Natural killer cell (primary cell): ENCODE data around the gene SYNE3. TPM values are rescaled to one million over a fixed set of nuclear protein-coding genes. Genes with fewer than 3 reads are reported as not detected.

Experiments used
- ATAC-seq, 3 donors: fragments of 150-1000 bp in 2 of 3; fragments of 200-7000 bp in 1 of 3; cut with Tn5 transposase; 1 replicate in 1 of 3; 2 replicates in 2 of 3; pipeline ENCODE4 v1.10.0; 2021; ENCODE audit warnings: mild to moderate bottlenecking in 2 of 3, moderate library complexity in 2 of 3
- DNase-seq, 2 donors: peaks; one replicate each; pipeline versions ENCODE4 v3.0.0 to v3.0.0-alpha.2; 2013 to 2021; ENCODE audit warnings: mixed read lengths in 1 of 2
- H3K27ac ChIP-seq: one replicate; pipeline ENCODE4 v1.5.1; 2013; ENCODE audit warnings: mild to moderate bottlenecking, low read length
- H3K27me3 ChIP-seq: one replicate; pipeline ENCODE4 v1.6.1; 2013; ENCODE audit warnings: low read length; ENCODE audit not compliant: control insufficient read depth, insufficient read depth
- H3K36me3 ChIP-seq: one replicate; pipeline ENCODE4 v1.6.1; 2013; ENCODE audit warnings: low read length; ENCODE audit not compliant: control insufficient read depth, insufficient read depth
- H3K4me1 ChIP-seq: one replicate; pipeline ENCODE4 v1.6.1; 2013; ENCODE audit warnings: low read length; ENCODE audit not compliant: control insufficient read depth, insufficient read depth
- H3K4me3 ChIP-seq: one replicate; pipeline ENCODE4 v1.5.1; 2013; ENCODE audit warnings: low read length
- H3K9me3 ChIP-seq: one replicate; pipeline ENCODE4 v1.6.1; 2013; ENCODE audit warnings: low read length; ENCODE audit not compliant: control insufficient read depth, insufficient read depth
- H3K27ac Mint-ChIP-seq, 2 donors: one replicate each; pipeline ENCODE4 v1.8.0; 2022; ENCODE audit warnings: mild to moderate bottlenecking in 2 of 2, mixed read lengths in 2 of 2, moderate library complexity in 1 of 2
- H3K27me3 Mint-ChIP-seq, 2 donors: one replicate each; pipeline ENCODE4 v1.8.0; 2022; ENCODE audit warnings: low read depth in 2 of 2, mixed read lengths in 2 of 2
- H3K36me3 Mint-ChIP-seq: one replicate; pipeline ENCODE4 v1.8.0; 2022; ENCODE audit warnings: mixed read lengths
- H3K4me1 Mint-ChIP-seq, 2 donors: one replicate each; pipeline ENCODE4 v1.8.0; 2022; ENCODE audit warnings: mixed read lengths in 2 of 2
- H3K4me3 Mint-ChIP-seq: one replicate; pipeline ENCODE4 v1.8.0; 2022; ENCODE audit warnings: mild to moderate bottlenecking, moderate library complexity, mixed read lengths
- H3K9me3 Mint-ChIP-seq, 2 donors: one replicate each; pipeline ENCODE4 v1.8.0; 2022; ENCODE audit warnings: mixed read lengths in 2 of 2
- CTCF ChIP-seq: fragments of 200-600 bp; IDR thresholded peaks from one replicate; pipeline ENCODE4 v1.8.0; 2022; ENCODE audit warnings: antibody characterized with exemption
- WGBS: methylation state at CpG from one replicate; pipeline ENCODE4 v1.1.7; 2013; ENCODE audit warnings: missing lambda C conversion rate; ENCODE audit not compliant: insufficient coverage; 5-methylcytosine and 5-hydroxymethylcytosine counted together
- intact Hi-C: fragments of 100-400 bp; cut with micrococcal nuclease; formaldehyde crosslinking; loops from one replicate; pipeline ENCODE4 v1.14.2; 2022
- total RNA-seq, 4 donors: library from RNA; stranded (reverse); fragments of 120-200 nt in 1 of 4; gene quantifications; one replicate each; pipeline versions ENCODE4 v1.2.3 to v1.2.4, GENCODE V29; 2013 to 2022

SYNE3 gene
- total RNA-seq, 3 donors from 2014 or later (not counting 1 experiment from before 2014, with no cell fraction given) = 10.6 to 17.3 (median 15.4) TPM

- Mint-ChIP-seq H3K9me3 (no peaks in the 10 kb centered on the region), H3K27ac (peak overlapping the region; percentile 49 to 82), H3K36me3 (no peaks in the 10 kb centered on the region), H3K4me3 (no peak overlapping the region), H3K4me1 (peaks cover 31 to 40% of the 10 kb centered on the region in 2 donors), H3K27me3 (no peaks in the 10 kb centered on the region)
- Histone ChIP-seq H3K27me3 (no peaks in the 10 kb centered on the region), H3K4me3 (no peak overlapping the region), H3K36me3 (no peaks in the 10 kb centered on the region), H3K9me3 (no peaks in the 10 kb centered on the region), H3K4me1 (peaks cover 36% of the 10 kb centered on the region), H3K27ac (peak overlapping the region; percentile 82)
- WGBS = 69% methylated on average over 4 of the region's 4 CpGs
- peak in 2 of 3 donors; percentile 59 to 64 for ATAC-seq
- intact Hi-C loops = no loop called here
- no peak for TF ChIP-seq CTCF
- no peak for DNase-seq
These were observed 22.0 kb downstream of the SYNE3 start for GRCh38 chr14:95494456-95494855.

GRCh38 chr14:95493976-95494375, 22.5 kb downstream of the SYNE3 start:
- Histone ChIP-seq H3K36me3 (no peaks in the 10 kb centered on the region), H3K4me3 (no peak overlapping the region), H3K9me3 (no peaks in the 10 kb centered on the region), H3K4me1 (peaks cover 36% of the 10 kb centered on the region), H3K27ac (no peak overlapping the region), H3K27me3 (no peaks in the 10 kb centered on the region)
- H3K9me3 Mint-ChIP-seq = no peaks in the 10 kb centered on the region
- H3K4me3 Mint-ChIP-seq = no peak overlapping the region
- peaks cover 31 to 40% of the 10 kb centered on the region in 2 donors for H3K4me1 Mint-ChIP-seq
- peak overlapping the region in 1 of 2 donors; percentile 49 for H3K27ac Mint-ChIP-seq
- 97% methylated on average over 3 of the region's 4 CpGs for WGBS
- DNase-seq (no peak), ATAC-seq (no peak)
- intact Hi-C loops = no loop called here
- no peaks in the 10 kb centered on the region for H3K36me3 Mint-ChIP-seq
- no peak for TF ChIP-seq CTCF
- no peaks in the 10 kb centered on the region for H3K27me3 Mint-ChIP-seq

DNA sequence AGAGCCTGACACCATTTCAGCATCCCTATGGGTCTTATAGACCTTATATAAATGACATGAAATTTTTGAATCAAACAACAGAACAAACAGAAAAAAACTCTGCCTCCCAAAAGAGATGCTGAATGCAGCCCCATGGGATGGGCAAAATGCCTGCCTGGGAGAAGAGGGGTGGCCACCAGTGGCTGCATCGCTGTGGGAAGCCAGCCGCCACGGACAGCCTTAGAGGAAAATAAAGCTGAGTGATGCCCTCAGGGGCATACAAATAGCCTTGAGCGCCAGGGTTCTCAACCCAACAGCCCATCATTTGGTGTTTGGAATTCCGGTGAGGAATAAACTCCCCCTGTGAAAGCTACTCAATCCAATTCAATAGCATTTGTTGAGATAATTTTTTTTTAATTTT, 22.9 kb downstream of the SYNE3 start:
- Histone ChIP-seq H3K4me3 (no peak overlapping the region), H3K36me3 (no peaks in the 10 kb centered on the region), H3K4me1 (peaks cover 36% of the 10 kb centered on the region), H3K9me3 (no peaks in the 10 kb centered on the region), H3K27me3 (no peaks in the 10 kb centered on the region), H3K27ac (no peak overlapping the region)
- Mint-ChIP-seq H3K36me3 (no peaks in the 10 kb centered on the region), H3K4me3 (no peak overlapping the region), H3K27me3 (no peaks in the 10 kb centered on the region), H3K4me1 (peaks cover 31 to 40% of the 10 kb centered on the region in 2 donors), H3K9me3 (no peaks in the 10 kb centered on the region), H3K27ac (no peak overlapping the region)
- WGBS = 100% methylated on average over 5 of the region's 5 CpGs
- DNase-seq = no peak
- TF ChIP-seq CTCF = no peak
- intact Hi-C loops = no loop called here
- no peak for ATAC-seq

GRCh38 chr14:95491936-95492608, 24.4 kb downstream of the SYNE3 start:
- no peak overlapping the region for H3K27ac ChIP-seq
- intact Hi-C loops = no loop called here
- no peak for ATAC-seq

More at GRCh38 chr14:95491936-95492608, 24.4 kb downstream of the SYNE3 start:
- DNase-seq = no peak
- Mint-ChIP-seq H3K27me3 (no peaks in the 10 kb centered on the region), H3K4me1 (peaks cover 34 to 40% of the 10 kb centered on the region in 2 donors), H3K27ac (no peak overlapping the region), H3K4me3 (no peak overlapping the region), H3K36me3 (no peaks in the 10 kb centered on the region), H3K9me3 (no peaks in the 10 kb centered on the region)
- H3K9me3 ChIP-seq = no peaks in the 10 kb centered on the region
- no peaks in the 10 kb centered on the region for H3K27me3 ChIP-seq
- TF ChIP-seq CTCF = no peak
- no peaks in the 10 kb centered on the region for H3K36me3 ChIP-seq
- H3K4me1 ChIP-seq = peaks cover 36% of the 10 kb centered on the region
- H3K4me3 ChIP-seq = no peak overlapping the region
- WGBS = 90% methylated on average over 1 of the region's 2 CpGs
